Activated gamma-delta T cell (primary cell): ENCODE data around the gene JAK2.
"Not testable (repeated sequence)": the region's sequence is repeated elsewhere in the genome, so short reads cannot be mapped to it uniquely, and the experiment has no call there.

Experiments
- DNase-seq: peaks from one replicate; lab custom pipeline; 2025; lab: John Stamatoyannopoulos, UW

The JAK2 gene

DNA sequence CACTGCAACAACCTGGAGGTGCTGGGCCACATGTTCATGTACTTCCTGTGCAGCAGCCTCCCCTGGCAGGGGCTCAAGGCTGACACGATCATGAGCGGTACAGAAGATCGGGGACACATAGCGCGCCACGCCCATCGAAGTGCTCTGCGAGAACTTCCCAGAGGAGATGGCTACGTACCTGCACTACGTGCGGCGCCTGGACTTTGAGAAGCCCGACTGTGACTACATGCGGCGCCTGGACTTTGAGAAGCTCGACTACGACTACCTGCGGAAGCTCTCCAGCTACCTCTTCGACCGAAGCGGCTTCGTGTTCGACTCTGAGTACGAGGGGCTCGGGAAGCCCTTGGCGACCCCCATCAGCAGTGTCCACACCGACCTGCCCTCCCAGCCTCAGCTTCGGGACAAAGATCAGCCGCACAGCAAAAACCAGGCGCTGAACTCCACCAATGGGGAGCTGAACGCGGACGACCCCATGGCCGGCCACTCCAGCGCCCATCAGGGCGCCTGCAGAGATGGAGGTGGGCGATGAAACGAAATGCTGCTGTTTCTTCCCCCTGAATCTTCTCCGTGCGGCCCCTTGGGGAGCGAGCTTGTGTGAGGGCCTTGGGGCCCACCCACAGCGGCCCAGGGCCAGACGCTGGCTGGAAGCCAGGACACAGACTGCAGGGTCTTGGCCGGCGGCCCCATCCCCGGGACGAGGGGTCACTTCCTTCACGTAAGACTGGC is 56.5 kb downstream of the JAK2 start:
- DNase-seq, result no peak

DNA sequence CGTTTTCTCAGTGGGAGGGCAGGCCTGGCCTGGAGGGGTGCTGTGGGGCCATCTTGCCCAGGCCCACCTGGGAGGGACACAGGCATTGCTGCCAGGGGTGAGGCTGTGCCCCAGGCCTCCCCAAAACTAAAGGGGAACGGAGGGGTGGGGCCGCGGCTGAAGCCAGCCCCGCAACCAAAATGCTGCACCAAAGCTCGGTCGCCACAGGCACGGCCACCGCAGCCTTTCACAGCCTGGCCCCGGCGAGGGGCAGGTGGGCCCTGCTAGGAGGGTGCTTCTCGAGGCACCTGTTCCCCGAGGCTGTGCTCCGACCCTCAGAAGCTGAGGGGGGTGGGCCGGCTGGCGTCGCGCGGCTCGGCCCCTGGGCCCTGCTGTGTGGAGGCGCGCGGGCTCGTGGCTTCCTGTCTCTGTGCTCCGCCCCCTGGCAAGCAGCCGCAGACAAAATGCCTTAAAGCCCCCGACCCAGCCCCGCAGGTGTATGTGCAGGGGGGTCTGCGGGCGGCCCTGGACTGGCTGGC is 57.6 kb downstream of the JAK2 start:
- DNase-seq, result no peak

DNA sequence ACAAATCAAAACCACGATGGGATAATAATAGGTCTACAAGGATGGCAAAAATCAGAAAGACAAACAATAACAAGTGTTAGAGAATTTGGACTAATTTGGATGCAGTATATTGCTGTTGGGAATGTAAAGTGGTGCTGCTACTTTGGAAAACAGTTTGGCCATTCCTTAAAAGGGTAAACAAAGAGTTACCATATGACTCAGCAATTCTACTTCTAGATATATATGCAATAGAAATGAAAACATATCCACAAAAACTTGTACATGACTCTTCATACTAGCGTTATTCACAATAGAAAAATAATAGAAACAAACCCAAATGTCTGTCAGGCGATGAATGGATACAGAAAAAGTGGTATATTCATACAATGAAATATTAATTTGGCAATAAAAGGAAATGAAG is 58.3 kb downstream of the JAK2 start:
- no peak for DNase-seq

DNA sequence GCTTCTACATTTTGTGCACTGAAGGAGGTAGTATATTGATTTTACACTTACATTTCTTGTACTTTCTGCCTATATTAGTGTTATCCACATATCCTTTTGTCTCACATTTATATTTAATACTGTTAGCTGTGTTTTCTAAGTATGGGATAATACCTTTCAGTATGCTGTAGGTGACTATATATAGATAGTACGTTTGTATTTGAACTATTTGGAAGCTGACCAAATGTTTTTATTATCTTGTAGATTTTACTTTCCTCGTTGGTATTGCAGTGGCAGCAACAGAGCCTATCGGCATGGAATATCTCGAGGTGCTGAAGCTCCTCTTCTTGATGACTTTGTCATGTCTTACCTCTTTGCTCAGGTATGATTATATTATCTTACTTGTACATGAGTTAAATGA is 59.1 kb downstream of the JAK2 start:
- DNase-seq, result no peak

DNA sequence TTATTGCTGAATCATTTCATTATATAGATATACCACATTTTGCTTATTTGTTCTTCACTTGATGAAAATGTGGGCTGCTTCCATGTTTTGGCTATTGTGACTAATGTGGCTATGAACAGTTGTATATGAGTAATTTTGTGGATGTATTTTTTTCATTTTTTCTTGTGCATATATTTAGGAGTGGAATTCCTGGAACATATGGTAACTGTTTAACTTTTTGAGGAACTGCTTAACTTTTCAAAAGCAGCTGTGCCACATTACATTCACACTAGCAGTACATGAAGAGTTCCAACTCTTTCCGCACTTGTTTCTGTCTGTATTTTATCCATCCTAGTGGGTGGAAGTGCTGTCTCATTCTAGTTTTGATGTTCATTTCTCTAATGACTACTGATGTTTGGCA is 67.8 kb downstream of the JAK2 start:
- no peak for DNase-seq

DNA sequence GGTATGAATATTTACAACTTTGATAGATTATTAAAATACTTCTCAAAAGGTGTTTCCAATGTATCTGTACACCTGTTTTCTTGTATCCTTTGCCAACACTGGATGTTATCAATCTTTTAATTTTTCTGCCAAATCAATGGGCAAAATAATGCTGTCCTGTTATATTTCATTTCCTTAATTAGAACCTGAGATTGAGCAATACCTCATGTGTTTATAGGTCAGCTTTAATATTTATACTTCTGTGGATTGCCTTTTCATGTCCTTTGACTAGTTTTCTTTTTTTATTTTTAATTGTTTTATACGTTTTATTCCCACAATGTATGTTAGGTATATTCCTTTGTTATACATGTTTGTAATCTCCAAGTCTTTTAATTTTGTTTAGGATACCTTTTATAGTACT is 77.6 kb downstream of the JAK2 start:
- DNase-seq, result no peak

DNA sequence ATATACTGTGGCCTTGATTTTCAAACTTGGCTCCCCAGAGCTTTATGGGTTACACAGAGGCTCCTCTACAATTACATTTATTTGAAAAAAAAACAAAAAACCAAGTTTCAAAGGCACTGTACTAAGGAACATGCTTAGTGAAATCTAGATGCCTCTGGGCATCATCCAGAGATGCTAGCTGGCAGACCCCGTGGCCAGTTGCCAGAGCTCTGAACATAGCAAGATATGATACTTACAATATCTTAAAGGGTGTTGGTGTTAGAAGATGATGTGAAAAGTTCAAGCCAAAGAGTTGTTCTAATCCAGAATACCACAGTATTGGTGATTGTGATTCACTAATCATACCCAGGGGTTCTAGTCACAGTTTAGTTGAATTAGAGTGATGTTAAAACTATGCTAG is 87.8 kb downstream of the JAK2 start:
- DNase-seq, result no peak

DNA sequence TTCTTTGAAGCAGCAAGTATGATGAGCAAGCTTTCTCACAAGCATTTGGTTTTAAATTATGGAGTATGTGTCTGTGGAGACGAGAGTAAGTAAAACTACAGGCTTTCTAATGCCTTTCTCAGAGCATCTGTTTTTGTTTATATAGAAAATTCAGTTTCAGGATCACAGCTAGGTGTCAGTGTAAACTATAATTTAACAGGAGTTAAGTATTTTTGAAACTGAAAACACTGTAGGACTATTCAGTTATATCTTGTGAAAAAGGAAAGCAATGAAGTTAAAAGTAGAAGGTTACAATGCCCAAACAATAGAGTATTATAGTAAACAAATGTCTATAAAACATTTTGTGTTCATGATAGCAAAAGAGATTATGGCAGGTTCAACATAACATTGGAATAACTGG is 88.6 kb downstream of the JAK2 start:
- DNase-seq, result no peak

DNA sequence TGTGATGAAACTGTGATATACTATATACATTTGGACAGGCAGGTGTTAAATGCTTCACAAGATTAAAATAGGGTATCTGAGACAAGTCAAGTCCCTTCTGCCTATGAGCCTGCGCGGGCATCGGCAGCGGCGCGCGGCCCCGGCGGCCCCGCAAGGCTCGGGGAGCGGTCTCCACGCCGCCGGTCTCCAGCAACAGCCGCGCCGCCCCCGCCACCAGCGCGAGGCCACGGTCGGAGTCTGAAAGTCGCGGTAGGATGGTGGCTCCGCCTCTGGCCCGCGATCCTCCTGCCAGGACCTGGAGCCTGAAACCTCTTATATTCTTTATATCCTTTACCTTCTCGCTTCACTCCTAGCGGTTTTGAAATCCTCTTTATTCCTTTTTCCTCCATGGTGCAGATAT is 100.9 kb downstream of the JAK2 start:
- DNase-seq, result no peak

DNA sequence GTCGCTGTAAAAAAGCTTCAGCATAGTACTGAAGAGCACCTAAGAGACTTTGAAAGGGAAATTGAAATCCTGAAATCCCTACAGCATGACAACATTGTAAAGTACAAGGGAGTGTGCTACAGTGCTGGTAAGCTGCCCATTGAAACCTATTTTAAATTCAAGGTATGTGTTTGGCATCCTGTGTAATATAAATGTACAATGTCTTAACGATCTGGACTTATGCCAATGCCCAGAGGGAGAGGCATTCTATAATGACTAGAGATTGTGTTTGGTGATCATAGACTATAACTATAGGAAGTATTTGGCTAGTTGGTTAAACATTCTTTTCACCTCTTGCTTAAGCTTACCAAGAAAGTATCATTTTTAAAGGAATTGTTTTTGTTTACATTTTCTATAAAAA is 104.7 kb downstream of the JAK2 start:
- no peak for DNase-seq

DNA sequence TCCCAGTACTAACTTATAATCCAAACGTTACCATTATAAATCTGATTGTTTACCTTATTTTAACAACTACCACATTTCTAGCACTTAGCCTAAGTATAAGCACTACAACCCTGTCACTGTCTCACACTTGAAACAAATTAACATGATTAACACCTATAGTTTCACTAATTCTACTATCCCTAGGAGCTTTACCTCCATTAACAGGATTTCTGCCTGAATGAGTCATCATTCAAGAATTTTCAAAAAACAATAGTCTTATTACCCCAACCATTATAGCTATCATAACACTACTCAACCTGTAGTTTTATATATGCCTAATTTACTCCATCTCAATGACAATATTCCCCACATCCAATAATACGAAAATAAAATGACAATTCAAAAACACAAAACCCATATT is 110.7 kb downstream of the JAK2 start:
- DNase-seq, result no peak

DNA sequence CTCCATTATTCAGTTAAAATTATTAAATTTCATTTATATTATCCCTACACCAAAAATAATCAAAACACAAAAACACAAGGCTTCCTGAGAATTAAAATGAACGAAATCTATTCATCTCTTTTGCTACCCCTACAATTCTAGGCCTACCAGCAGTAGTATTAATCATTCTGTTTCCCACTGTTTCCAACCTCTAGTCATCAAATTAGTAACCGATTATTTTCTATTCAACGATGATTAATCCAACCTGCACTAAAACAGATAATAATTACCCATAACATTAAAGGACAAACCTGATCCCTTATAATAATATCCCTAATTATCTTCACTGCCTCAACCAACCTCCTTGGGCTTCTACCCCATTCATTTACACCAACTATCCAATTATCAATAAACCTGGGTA is 114.4 kb downstream of the JAK2 start:
- no peak for DNase-seq

DNA sequence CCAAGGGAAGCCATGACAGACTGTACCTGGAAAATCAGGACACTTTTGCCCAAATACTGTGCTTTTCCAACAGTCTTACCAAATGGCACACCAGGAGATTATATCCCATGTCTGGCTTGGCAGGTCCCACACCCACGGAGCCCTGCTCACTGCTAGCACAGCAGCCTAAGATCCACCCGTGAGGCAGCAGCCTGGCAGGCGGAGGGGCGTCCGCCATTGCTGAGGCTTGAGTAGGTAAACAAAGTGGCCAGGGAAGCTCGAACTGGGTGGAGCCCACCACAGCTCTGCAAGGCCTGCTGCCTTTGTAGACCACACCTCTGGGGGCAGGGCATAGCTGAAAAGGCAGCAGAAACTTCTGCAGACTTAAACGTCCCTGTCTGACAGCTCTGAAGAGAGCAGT is 116.1 kb downstream of the JAK2 start:
- DNase-seq, result not testable (repeated sequence)

DNA sequence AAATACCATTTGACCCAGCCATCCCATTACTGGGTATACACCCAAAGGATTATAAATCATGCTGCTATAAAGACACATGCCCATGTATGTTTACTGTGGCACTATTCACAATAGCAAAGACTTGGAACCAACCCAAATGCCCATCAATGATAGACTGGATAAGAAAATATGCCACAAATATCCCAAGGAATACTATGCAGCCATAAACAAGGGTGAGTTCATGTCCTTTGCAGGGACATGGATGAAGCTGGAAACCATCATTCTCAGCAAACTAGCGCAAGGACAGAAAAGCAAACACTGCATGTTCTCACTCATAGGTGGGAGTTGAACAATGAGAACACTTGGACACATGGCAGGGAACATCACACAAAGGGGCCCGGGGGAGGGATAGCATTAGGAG is 121.4 kb downstream of the JAK2 start:
- DNase-seq, result not testable (repeated sequence)

DNA sequence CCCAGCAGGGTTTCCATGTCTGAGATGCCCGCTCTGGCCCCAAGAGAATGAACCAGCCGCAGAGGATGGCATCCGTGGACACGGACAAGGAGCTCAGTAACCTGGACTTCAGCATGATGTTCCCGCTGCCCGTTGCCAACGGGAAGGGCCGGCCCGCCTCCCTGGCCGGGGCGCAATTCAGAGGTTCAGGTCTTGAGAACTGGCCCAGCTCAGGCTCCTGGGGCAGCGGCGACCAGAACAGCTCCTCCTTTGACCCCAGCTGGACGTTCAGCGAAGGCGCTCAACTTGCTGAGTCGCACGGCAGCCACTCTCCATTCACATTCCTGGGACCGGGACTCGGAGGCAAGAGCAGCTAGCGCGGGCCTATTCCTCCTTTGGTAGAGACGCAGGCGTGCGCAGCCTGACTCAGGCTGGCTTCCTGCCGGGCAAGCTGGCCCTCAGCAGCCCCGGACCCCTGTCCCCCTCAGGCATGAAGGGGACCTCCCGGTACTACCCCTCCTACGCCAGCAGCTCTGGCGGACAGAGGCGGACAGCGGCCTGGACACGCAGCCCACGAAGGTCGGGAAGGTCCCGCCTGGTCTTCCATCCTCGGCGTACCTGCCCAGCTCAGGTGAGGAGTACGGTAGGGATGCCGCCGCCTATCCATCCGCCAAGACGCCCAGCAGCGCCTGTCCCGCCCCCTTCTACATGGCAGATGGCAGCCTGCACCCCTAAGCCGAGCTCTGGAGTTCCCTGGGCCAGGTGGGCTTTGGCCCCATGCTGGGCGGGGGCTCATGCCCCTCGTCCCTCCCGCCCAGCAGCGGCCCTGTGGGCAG is 126.0 kb downstream of the JAK2 start:
- DNase-seq, result no peak

DNA sequence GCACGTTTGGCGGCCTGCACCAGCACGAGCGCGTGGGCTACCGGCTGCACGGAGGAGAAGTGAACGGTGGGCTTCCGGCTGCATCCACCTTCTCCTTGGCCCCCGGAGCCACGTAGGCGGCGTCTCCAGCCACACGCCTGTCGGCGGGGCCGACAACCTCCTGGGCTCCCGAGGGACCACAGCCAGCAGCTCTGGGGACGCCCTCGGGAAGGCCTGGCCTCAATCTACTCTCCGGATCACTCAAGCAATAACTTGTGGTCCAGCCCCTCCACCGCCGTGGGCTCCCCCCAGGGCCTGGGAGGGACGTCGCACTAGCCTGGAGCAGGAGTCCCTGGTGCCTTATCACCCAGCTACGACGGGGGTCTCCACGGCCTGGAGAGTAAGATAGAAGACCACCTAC is 126.6 kb downstream of the JAK2 start:
- DNase-seq, result no peak

DNA sequence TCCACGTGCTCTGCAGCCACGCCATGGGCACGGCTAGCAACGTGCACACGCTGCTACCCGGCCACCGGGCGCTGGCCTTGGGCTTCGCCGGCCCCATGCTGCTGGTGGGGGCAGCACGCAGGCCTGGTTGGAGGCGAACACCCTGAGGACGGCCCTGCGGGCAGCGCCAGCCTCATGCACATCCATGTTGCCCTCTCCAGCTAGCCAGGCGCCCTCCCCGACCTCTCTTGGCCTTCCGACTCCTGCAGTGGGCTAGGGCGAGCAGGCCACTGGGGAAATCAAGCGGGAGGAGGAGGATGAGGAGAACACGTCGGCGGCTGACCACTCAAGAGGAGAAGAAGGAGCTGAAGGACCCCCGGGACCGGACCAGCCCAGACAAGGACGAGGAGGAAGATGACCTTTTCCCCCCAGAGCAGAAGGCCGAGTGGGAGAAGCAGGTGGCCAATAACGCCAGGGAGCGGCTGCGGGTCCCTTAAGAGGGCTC is 127.1 kb downstream of the JAK2 start:
- DNase-seq, result no peak

DNA sequence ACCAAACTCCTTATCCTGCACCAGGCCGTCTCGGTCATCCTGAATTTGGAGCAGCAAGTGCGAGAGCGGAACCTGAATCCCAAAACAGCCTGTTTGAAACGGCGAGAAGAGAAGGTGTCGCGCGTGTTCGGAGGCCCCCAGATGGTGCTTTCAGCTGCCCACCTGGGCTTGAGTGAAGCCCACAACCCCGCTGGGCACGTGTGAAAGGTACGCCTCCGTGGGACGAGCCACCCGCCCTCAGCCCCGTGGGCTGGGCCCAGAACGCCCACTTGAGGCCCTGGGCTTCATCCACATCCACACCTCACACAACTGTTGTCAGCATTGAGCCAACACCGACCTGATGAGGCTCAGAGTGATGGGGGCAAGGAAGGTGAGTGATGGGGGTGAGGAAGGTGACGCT is 127.6 kb downstream of the JAK2 start:
- DNase-seq, result no peak

DNA sequence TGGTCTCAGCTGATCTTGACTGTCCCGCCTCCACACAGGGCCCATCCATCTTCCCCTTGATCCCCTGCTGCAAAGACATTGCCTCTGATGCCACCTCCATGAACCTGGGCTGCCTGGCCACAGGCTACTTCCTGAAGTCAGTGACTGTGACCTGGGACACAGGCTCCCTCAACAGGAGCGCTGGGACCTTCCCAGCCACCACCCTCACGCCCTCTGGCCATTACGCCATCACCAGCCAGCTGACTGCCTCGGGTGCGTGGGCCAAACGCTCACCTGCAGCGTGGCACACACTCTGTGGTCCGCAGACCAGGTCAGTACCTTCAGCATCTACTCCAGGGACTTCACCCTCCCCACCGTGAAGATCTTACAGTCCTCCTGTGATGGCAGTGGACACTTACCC is 128.5 kb downstream of the JAK2 start:
- no peak for DNase-seq

DNA sequence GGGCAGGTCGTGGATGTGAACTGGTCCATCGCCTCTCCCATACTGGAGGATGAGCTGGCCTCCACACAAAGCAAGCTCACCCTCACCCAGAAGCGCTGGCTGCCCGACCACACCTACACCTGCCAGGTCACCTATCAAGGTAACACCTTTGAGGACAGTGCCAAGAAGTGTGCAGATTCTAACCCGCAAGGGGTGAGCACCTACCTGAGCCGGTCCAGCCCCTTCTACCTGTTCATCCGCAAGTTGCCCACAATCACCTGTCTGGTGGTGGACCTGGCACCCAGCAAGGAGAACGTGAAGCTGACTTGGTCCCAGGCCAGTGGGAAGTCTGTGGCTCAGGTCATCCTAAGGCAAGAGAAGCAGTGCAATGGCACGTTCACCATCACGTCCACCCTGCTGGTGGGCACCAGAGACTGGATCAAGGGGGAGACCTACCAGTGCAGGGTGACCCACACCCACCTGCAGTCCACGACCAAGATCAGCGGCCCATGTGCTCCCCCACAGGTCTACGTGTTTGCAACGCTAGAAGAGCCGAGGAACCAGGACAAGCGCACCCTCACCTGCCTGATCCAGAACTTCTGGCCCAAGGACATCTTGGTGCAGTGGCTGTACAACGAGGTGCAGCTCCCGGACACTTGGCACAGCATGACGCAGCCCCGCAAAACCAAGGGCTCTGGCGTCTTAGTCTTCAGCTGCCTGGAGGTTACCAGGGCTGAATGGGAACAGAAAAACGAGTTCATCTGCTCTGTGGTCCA is 129.1 kb downstream of the JAK2 start:
- DNase-seq, result no peak

DNA sequence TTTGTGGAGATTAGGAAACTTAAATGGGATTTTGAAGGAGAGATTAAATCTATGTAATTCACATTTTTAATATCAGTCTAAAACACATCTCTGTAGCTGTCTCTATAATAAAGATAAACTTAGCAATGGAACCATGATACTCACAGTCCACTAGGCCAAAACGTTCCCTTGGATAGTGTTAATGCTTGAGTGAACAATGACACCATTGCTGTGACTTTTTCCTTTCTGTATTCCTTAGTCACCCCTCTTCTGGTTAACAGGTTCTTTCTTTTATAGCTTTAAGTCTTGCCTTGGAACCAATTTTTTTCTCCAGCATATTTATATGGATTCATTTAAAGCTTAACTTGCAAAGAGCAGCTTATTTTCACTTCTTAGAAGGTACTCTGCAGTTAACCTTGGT is 137.0 kb downstream of the JAK2 start:
- DNase-seq, result no peak

DNA sequence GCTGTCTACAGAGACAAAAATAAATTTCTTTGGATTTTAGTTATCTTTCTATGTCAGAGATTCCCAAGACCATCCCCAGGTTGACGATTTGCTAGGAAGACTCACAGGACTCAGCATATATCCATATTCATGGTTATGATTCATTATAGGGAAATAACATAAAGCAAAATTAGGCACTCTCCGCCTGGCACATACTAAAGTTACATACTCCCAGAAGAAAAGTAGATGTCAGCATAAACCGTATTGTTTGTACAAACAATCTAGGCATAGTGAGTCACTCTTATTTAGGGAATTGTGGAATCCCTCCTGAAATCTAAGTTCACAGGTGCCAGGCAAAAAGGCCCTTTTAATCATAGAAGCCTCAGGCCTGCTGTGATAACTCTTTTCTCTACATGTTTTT is 137.4 kb downstream of the JAK2 start:
- no peak for DNase-seq

DNA sequence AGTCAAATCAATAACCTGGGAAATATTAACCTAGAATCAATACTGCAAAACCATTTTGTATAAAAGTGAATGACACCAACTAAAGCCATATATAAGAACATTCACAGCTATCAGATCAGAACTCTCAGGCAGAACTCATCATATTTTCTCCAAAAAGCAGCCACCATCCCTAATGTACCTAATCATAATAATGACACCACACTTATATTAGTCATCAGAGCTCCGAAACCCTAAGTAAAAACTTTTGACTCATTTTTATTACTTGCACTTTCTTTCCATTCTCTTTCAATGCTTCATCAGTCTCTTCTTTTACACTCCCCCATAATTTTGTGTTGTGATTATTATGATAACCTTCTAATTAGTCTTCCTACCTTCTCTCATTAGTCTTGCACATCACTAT is 155.1 kb downstream of the JAK2 start:
- no peak for DNase-seq
